HG03060 (cell line): ENCODE measurements around the gene CTSW.

Experiments used
- ATAC-seq: cut with Tn5 transposase; IDR thresholded peaks from one replicate; pipeline ENCODE4 v1.9.1; 2021; ENCODE audit warnings: low read depth, moderate number of reproducible peaks; ENCODE audit not compliant: unreplicated experiment

Gene CTSW

GRCh38 chr11:65898656-65899355 lies 19.2 kb downstream of the CTSW start:
- ATAC-seq = no peak

GRCh38 chr11:65899356-65900124 lies 19.9 kb downstream of the CTSW start:
- no peak for ATAC-seq

GRCh38 chr11:65900125-65900898 lies 20.7 kb downstream of the CTSW start, which contains the start of gene FOSL1:
Gene FOSL1, minus strand, starts transcription at chr11:65900388. Its CDS starts 49 bp downstream, at chr11:65900339.
- ATAC-seq = peak; percentile 39

- no peak for ATAC-seq
These were observed 21.2 kb downstream of the CTSW start for GRCh38 chr11:65900899-65901180.

- no peak for ATAC-seq
These were observed 23.4 kb downstream of the CTSW start for GRCh38 chr11:65903068-65903481.

GRCh38 chr11:65903715-65904114 lies 24.1 kb downstream of the CTSW start:
- ATAC-seq = no peak

GRCh38 chr11:65906602-65907001 lies 27.0 kb downstream of the CTSW start:
- ATAC-seq = no peak

GRCh38 chr11:65907878-65908277 lies 28.2 kb downstream of the CTSW start:
- ATAC-seq = no peak

GRCh38 chr11:65911682-65912568 lies 32.3 kb downstream of the CTSW start:
- no peak for ATAC-seq

- ATAC-seq = no peak
These were observed 33.2 kb downstream of the CTSW start for GRCh38 chr11:65912845-65913244.

GRCh38 chr11:65915101-65915820 lies 35.6 kb downstream of the CTSW start:
- ATAC-seq = no peak

- ATAC-seq = no peak
These were observed 36.2 kb downstream of the CTSW start for GRCh38 chr11:65915821-65916251.

- no peak for ATAC-seq
These were observed 36.8 kb downstream of the CTSW start for GRCh38 chr11:65916391-65916790.

GRCh38 chr11:65917077-65917433 lies 37.4 kb downstream of the CTSW start:
- no peak for ATAC-seq

- ATAC-seq = no peak
These were observed 38.0 kb downstream of the CTSW start for GRCh38 chr11:65917434-65918210.

GRCh38 chr11:65918211-65919140 lies 38.8 kb downstream of the CTSW start, which contains the start of gene C11orf68:
Gene C11orf68, minus strand, starts transcription at chr11:65919062. Its CDS starts 31 bp downstream, at chr11:65919031.
- peak; percentile 15 for ATAC-seq

GRCh38 chr11:65919141-65919572 lies 39.5 kb downstream of the CTSW start, which contains the start of gene DRAP1:
Gene DRAP1, plus strand, starts transcription at chr11:65919426. Its CDS starts 76 bp downstream, at chr11:65919502.
- ATAC-seq = peak; percentile 45
